IPS-18a (cell line): ENCODE results near the gene MICAL2.
"Not testable (repeated sequence)": the region's sequence is repeated elsewhere in the genome, so short reads cannot be mapped to it uniquely, and the experiment has no call there.

Source experiments
- H3K27ac ChIP-seq: one replicate; pipeline ENCODE4 v1.5.1; 2013; ENCODE audit warnings: low read length
- H3K27me3 ChIP-seq: one replicate; pipeline ENCODE4 v1.6.1; 2013; ENCODE audit warnings: mild to moderate bottlenecking, low read length; ENCODE audit not compliant: control insufficient read depth, insufficient read depth
- H3K36me3 ChIP-seq: one replicate; pipeline ENCODE4 v1.6.1; 2013; ENCODE audit warnings: low read depth, low read length; ENCODE audit not compliant: control insufficient read depth
- H3K4me1 ChIP-seq: one replicate; pipeline ENCODE4 v1.6.1; 2013; ENCODE audit warnings: low read depth, low read length; ENCODE audit not compliant: control insufficient read depth
- H3K4me3 ChIP-seq: one replicate; pipeline ENCODE4 v1.5.1; 2013; ENCODE audit warnings: low read length
- H3K9ac ChIP-seq: one replicate; pipeline ENCODE4 v1.6.1; 2013; ENCODE audit warnings: mild to moderate bottlenecking, low read length, moderate library complexity
- H3K9me3 ChIP-seq: one replicate; pipeline ENCODE4 v1.6.1; 2013; ENCODE audit warnings: low read depth, low read length; ENCODE audit not compliant: control insufficient read depth

MICAL2 gene

GRCh38 chr11:12143461-12144258, 33.3 kb downstream of the MICAL2 start:
- Histone ChIP-seq H3K9ac (no peak overlapping the region), H3K27ac (no peak overlapping the region), H3K36me3 (no peaks in the 10 kb centered on the region), H3K4me3 (no peak overlapping the region), H3K9me3 (no peaks in the 10 kb centered on the region), H3K27me3 (no peaks in the 10 kb centered on the region), H3K4me1 (no peaks in the 10 kb centered on the region)

- Histone ChIP-seq H3K27ac (no peak overlapping the region), H3K36me3 (no peaks in the 10 kb centered on the region), H3K4me1 (no peaks in the 10 kb centered on the region), H3K9me3 (no peaks in the 10 kb centered on the region), H3K9ac (no peak overlapping the region), H3K27me3 (no peaks in the 10 kb centered on the region), H3K4me3 (no peak overlapping the region)
Measured at GRCh38 chr11:12144330-12145174, 34.2 kb downstream of the MICAL2 start.

GRCh38 chr11:12146678-12147077, 36.3 kb downstream of the MICAL2 start:
- H3K4me1 ChIP-seq, H3K9ac ChIP-seq, H3K36me3 ChIP-seq, H3K9me3 ChIP-seq, H3K27me3 ChIP-seq, H3K4me3 ChIP-seq, H3K27ac ChIP-seq: not testable (repeated sequence)

DNA sequence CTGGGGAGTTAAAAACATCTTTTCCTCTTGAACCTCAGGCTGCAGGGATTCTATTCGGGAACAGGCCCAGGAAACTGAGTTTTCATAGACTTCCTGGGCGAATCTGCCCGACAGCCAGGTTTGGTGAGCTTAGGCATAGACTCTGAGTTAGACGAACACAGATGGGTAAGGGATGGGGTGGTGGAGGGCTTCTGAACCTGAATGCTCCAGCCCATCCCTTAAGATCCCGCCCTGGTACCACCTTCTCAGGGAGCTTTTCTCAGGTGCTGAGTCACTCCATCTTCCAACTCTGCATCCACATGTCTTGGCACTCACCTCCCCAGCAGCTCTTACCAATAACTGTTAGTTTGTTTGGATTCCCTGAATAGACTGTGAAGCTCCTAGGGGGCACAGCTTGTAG, 37.4 kb downstream of the MICAL2 start:
- no peaks in the 10 kb centered on the region for H3K27me3 ChIP-seq
- no peak overlapping the region for H3K27ac ChIP-seq
- no peaks in the 10 kb centered on the region for H3K9me3 ChIP-seq
- no peaks in the 10 kb centered on the region for H3K36me3 ChIP-seq
- no peak overlapping the region for H3K9ac ChIP-seq
- H3K4me1 ChIP-seq = no peaks in the 10 kb centered on the region
- no peak overlapping the region for H3K4me3 ChIP-seq

DNA sequence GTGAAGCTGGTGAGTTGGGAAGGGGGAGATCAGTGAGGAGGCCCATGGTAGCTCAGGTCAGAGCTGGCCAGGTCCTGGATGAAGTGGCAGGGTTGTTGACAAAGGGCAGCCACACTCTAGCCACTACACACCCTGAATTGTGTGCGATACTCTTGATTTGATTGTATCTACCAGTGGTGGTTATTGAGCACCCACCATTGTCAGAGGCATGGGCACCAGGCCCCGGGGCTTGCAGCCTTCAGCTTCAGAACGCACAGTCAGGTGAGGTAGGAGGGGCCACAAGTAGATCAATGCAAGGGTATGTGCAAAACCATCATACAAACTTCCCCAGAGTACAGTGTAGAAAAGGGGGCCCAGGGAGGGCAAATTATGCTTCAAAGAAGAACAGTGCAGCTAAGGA, 38.1 kb downstream of the MICAL2 start:
- Histone ChIP-seq H3K4me3 (no peak overlapping the region), H3K27ac (no peak overlapping the region), H3K9ac (no peak overlapping the region), H3K36me3 (no peaks in the 10 kb centered on the region), H3K4me1 (no peaks in the 10 kb centered on the region), H3K9me3 (no peaks in the 10 kb centered on the region), H3K27me3 (no peaks in the 10 kb centered on the region)

DNA sequence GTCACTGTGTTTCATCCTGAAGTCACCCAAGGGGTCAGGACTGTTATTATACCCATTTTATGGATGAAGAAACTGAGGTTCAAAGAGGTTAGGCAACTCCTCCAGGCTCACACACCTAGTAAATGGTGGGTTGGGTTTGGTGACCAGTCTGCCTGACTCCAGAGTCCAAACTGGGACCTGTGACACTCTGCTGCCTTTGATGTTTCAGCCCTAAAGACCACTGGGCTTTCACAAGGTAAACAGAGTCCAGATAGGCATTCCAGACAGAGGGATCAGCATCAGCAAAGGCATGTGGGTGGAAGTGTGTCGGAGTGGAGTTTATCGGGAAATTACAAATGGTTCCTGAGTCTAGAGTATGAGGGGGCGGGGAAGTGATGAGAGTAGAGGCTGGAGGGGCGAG, 38.5 kb downstream of the MICAL2 start:
- Histone ChIP-seq H3K36me3 (no peaks in the 10 kb centered on the region), H3K4me3 (no peak overlapping the region), H3K4me1 (no peaks in the 10 kb centered on the region), H3K27me3 (no peaks in the 10 kb centered on the region), H3K27ac (no peak overlapping the region), H3K9me3 (no peaks in the 10 kb centered on the region), H3K9ac (no peak overlapping the region)

GRCh38 chr11:12149672-12150225, 39.4 kb downstream of the MICAL2 start:
- Histone ChIP-seq H3K9ac (no peak overlapping the region), H3K36me3 (no peaks in the 10 kb centered on the region), H3K9me3 (no peaks in the 10 kb centered on the region), H3K27me3 (no peaks in the 10 kb centered on the region), H3K4me1 (no peaks in the 10 kb centered on the region), H3K27ac (no peak overlapping the region), H3K4me3 (no peak overlapping the region)

GRCh38 chr11:12150831-12151382, 40.5 kb downstream of the MICAL2 start:
- Histone ChIP-seq H3K9me3 (no peaks in the 10 kb centered on the region), H3K27ac (no peak overlapping the region), H3K36me3 (no peaks in the 10 kb centered on the region), H3K9ac (no peak overlapping the region), H3K27me3 (no peaks in the 10 kb centered on the region), H3K4me1 (no peaks in the 10 kb centered on the region), H3K4me3 (no peak overlapping the region)

- H3K9ac ChIP-seq = no peak overlapping the region
- H3K36me3 ChIP-seq = no peaks in the 10 kb centered on the region
- H3K27ac ChIP-seq = no peak overlapping the region
- H3K4me3 ChIP-seq = no peak overlapping the region
- H3K9me3 ChIP-seq = no peaks in the 10 kb centered on the region
- no peaks in the 10 kb centered on the region for H3K27me3 ChIP-seq
- no peaks in the 10 kb centered on the region for H3K4me1 ChIP-seq
Measured at GRCh38 chr11:12152321-12152720, 41.9 kb downstream of the MICAL2 start.

GRCh38 chr11:12154871-12155668, 44.7 kb downstream of the MICAL2 start:
- Histone ChIP-seq H3K9ac (no peak overlapping the region), H3K4me1 (no peaks in the 10 kb centered on the region), H3K9me3 (no peaks in the 10 kb centered on the region), H3K27me3 (no peaks in the 10 kb centered on the region), H3K36me3 (no peaks in the 10 kb centered on the region), H3K4me3 (no peak overlapping the region), H3K27ac (no peak overlapping the region)

GRCh38 chr11:12155696-12156095, 45.3 kb downstream of the MICAL2 start:
- Histone ChIP-seq H3K9ac (no peak overlapping the region), H3K36me3 (no peaks in the 10 kb centered on the region), H3K9me3 (no peaks in the 10 kb centered on the region)

More at GRCh38 chr11:12155696-12156095, 45.3 kb downstream of the MICAL2 start:
- Histone ChIP-seq H3K4me3 (no peak overlapping the region), H3K4me1 (no peaks in the 10 kb centered on the region), H3K27me3 (no peaks in the 10 kb centered on the region), H3K27ac (no peak overlapping the region)
